ENCODE results near the gene FGF12.

The FGF12 gene

GRCh38 chr3:192326656-192327055, 400.7 kb downstream of the FGF12 start:
- no peak for DNase-seq

DNA sequence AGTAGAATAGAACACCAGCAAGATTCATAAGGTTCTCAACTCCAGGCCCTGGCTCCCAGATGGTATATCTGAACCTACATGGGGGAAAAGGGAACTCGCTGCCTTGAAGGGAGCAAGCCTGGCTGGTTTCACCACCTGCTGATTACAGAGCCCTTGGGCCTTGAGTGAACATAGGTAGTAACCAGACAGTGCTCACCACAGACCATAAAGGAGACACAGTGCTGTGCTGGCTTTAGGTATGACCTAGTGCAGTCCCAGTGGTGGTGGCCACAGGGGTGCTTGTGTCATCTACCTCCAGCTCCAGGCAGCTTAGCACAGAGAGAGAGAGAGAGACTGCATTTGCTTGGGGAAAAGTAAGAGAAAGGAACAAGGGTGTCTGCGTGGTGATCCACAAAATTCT, 409.8 kb downstream of the FGF12 start:
- DNase-seq: no peak

GRCh38 chr3:192313605-192314004, 413.7 kb downstream of the FGF12 start:
- DNase-seq: no peak

GRCh38 chr3:192307631-192308030, 419.7 kb downstream of the FGF12 start:
- no peak for DNase-seq

DNA sequence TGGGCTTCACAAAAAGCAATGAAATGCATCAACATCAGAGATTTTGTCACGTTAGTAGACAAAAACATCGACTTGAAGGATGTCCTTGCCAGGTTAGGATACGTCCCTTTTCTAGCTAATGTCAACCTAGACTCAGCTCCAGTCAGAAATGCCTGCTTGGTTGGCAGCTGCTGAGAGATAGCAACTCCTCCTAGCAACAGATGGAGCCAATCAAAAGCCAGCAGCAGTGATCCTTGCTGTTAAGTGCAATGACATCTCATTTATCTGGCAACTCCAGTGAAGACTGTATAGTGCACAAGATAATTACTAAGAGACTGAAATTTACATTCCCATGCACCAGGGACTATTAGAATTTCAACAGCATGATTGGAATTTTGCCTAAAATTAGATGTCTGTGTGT, 424.1 kb downstream of the FGF12 start:
- no peak for DNase-seq

DNA sequence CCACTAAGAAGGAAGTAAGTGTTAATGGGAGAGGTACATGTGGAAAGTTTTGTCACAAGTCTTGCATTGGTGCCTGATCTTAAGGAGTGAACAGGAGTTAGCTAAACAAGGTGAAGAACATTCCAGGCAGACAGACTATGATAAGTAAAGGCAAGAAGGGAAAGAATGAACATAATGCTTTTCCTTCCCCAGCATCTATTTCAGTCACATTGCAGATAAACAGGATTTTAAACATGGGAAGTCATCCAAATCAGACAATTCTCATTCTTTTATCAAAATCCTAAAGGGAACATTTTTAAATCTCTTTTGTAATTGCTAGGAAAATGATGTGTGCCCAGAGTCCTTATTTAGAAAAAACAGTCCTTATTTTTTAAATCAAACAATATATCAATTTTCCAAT, 424.6 kb downstream of the FGF12 start:
- DNase-seq: no peak

- no peak for DNase-seq
These were observed 427.4 kb downstream of the FGF12 start for GRCh38 chr3:192299921-192300320.

- no peak for DNase-seq
These were observed 430.5 kb downstream of the FGF12 start for GRCh38 chr3:192296845-192297244.

- DNase-seq: no peak
These were observed 442.8 kb downstream of the FGF12 start for GRCh38 chr3:192284443-192285072.

GRCh38 chr3:192281207-192281880, 446.0 kb downstream of the FGF12 start:
- DNase-seq: no peak

DNA sequence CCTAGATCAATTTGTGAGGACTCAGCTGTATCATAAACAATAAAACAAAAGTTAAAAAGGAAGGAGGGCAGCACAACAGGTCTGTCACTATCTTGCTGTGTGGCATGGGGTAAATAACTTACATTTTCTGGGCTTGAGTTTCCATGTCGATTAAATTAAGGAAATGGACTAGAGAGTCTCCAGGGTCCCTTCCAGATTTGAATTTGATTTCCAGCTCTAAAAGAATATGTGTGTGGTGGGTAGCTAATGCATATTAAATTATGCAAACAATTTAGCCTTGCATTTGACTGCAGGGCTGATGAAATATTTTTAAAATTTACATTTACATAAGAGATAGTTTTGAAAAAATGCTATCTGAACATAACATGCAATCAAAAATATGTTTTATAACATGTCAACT, 447.7 kb downstream of the FGF12 start:
- no peak for DNase-seq

GRCh38 chr3:192277477-192277876, 449.9 kb downstream of the FGF12 start:
- no peak for DNase-seq

DNA sequence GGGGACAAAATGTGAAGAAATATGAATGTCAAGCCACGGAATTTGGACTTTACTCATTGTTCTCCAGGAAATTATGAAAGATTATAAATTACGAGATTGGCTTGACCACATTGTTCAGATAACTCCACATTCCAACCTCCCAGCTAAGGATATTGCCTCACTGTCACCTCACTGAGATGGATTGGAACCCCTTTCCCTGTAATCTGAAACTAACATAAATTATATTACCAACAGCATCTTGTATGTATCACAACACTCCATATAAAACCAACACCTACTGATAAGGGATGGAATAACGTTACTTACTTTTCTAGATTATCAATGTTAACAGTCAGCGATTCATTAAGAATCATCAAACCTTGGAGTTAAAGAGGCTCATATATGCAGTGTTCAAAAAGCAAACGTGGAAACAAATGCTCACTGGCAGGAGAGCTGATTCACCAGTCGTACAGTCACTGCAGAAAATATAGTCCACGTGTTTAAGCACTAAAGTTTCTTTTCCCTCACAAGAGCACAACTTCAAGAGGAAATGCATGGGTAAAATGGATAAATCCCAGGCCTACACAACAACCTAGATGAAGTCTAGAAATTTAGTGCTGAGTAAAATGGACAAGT, 451.5 kb downstream of the FGF12 start:
- no peak for DNase-seq

GRCh38 chr3:192273697-192274010, 453.7 kb downstream of the FGF12 start:
- no peak for DNase-seq

DNA sequence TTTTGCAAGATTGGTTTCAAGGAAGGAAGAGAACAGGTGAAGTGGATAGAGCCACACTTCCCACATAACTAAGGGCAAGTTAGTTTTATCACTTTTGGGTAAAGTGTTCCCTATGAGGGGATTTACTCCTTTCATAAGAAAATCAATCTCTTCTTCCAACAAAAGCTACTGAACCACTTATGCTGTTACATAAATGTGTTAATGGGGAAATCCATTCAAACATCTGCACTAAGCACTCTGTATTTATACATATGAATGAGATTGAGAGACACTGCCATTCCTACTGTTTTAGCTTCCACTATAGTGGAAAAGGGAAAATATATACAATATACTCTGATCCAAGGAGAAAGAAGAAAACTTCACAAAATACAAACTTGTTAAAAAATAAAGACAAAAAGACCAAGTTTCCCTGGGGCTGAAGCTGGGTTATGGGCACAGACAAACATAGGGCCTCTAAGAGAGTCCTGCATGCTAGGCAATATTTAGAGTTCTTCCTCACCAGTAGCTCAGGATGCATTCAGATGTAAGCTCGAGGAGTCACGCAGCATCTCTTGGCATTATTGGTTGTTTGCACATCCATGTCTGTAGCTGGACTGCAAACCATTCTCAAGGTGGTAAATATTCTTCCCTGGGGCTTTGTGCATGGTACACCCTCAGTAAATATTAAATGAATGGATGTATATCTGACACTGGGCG, 454.2 kb downstream of the FGF12 start:
- no peak for DNase-seq

- DNase-seq: no peak
These were observed 465.3 kb downstream of the FGF12 start for GRCh38 chr3:192262001-192262400.

- DNase-seq: no peak
These were observed 466.2 kb downstream of the FGF12 start for GRCh38 chr3:192261135-192261534.

DNA sequence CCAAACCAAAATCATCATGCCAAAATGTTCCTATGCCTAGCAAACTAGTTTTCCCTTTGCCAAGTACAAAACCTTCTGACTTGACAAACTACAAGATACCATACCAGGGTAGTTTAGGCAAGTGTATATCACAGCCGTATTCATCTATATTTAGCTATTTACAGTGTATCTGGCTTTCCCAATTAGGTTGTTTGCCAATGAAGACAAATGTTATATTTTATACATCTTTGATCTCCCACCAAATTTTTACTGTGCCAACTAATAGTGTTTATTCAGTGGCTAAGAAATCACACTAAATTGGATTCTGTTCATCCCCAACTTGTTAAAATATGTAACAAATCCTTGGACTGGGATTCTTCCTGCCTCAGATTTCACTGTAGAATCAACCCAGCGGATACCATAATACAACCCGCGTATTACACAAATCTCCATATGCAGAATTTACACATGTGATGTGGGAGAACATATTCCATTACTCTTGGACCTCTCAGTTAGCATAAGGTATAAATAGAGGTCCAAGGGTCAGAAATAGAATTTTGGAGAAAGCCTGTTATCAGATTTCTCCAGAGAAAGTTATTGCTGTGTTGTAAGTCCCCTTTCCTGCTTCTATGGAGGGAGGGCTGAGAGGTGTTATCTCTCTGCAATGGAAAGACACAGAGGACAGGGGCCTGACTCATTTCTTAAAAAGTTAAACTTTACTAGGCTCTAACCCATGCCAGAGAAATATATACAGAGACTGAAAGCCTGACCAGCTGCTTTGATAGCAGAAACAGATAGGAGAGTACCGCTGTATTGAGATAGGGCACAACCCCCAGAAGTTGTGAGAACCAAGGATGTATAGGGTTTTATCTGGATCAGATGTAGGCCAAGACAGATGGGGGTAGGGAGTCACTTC, 467.0 kb downstream of the FGF12 start:
- DNase-seq: no peak

DNA sequence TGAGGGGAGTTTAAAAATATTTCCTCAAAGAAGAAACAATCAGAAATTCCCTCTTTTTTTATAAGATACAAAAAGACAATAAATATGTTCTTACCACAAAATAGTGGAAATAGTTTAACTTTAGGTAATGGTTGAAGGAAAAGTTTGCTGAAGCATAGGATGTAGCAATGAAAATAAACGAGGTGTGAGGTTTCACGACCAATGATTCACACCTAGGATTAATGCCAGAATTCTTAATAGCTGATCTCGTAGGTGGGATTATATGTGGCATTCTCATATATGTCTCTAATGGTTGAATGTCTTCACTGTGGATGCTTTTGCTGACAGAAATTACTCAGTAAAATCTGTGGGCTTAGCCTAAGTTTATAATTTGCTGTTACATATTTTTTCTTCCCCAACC, 467.7 kb downstream of the FGF12 start:
- no peak for DNase-seq

DNA sequence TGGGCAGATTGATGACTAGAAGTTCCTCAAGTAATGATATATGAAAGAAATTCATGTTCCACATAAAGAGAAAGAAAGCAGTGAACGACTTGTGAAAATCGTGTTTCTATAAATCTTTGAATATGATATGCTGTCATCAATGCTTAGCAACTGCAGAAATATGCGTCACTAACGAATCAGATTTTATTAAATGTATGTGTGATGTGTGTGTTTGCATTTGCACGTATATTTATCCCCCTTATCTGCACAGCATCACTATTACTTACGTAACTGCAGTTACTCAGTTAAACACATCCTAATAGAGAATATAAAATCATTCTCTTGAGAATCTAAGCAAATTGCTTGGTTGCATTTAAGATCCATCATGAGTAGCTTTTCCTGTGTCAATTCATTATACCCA, 468.6 kb downstream of the FGF12 start:
- no peak for DNase-seq

DNA sequence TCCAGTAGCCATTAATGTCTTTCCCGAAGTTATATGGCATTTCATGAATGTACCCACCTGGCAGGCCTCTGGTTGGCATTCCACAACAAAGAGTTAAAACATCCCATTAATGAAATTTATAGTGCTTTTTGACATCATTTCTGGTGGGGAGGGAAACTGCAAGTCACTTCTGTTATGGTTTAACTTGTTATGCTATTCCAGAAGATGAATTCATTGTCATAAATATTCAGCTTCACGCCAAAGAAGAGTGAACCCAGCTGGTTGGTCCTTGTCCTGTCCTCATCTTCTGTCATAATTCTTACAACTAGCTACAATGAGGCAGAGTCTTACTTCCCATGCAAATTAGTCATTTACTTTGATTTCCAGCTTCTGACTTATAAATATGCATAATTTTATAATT, 471.5 kb downstream of the FGF12 start:
- DNase-seq: no peak

- DNase-seq: no peak
These were observed 474.0 kb downstream of the FGF12 start for GRCh38 chr3:192253138-192253887.
